ENCODE data around the gene BOD1. TPM values are rescaled to one million over a fixed set of nuclear protein-coding genes. Genes with fewer than 3 reads are reported as not detected.

Gene BOD1
- total RNA-seq: 10 to 100 TPM; 34.8 to 35.6 TPM
- long read RNA-seq, donor 1, transcript BOD1-202 (4 exons, 1,562 nt): major isoform, 8 of 12 reads
- long read RNA-seq, donor 1, partial matches to known transcripts: 0 of 12 reads
- long read RNA-seq, donor 1, other reads (novel, unspliced or antisense): 2 of 12 reads
- long read RNA-seq, donor 2, partial matches to known transcripts: 1 of 10 reads
- long read RNA-seq, donor 2, other reads (novel, unspliced or antisense): 2 of 10 reads

DNA sequence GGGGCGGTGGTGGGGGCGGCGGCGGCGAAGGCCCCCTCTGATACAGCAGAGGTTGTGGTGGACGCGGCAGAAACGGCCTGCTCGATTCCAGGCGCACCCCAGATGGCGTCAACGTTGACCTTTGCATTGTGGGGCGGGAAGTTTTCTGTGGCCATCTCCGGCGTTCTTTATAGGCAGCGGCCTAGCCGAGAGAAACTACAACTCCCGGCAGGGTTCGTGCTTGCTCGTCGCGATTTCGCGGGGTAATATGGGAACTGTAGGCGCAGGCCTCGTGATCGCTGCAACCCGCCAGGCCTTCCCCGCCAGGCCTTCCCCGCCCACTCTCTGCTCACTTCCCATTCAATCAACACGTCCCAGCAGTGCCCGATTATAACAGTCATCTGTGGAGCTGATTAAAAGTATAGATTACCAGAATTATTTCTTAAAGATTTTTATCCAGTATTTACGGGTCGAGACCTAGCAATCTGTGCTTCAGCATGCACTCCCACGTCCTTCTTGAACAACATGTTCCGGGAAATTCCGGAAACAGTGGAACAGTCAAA, at the start of gene BOD1:
Gene BOD1 (minus strand): TSS at position 74 of the 542 bp plus-strand sequence. CDS start 214 bp downstream, outside the sequence.
- intact Hi-C loops (cut with DNase I): loop anchor here in 1 of 2 donors (5.0 kb wide), 2 partner anchors 271 to 696 kb away; partner anchors contain the start of gene CPEB4
- DNase-seq (ENCODE audit: low spot score): peak; percentile 99

GRCh38 chr5:173665326-173665725, 48.9 kb upstream of the BOD1 start:
- intact Hi-C loops (cut with DNase I): no loop called here
- DNase-seq (ENCODE audit: low spot score): no peak

DNA sequence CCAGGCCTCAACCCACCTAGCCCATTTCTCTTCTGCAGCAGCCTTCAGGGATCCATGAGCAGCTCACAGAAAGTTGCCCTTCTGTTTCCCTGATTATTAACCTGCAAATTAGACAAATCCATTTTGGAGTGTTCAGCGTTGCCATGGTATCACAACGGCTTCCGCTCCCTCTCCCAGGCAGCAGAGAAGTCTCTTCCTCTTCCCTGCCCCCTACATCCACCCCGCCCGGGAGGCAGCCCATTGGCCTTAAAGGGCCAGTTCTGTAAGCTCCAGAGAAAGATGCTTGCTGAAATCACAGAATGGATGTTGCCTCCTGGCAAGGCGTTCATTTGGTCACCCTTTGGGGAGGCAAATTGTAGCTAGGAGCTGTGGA, 47.7 kb upstream of the BOD1 start:
- DNase-seq (ENCODE audit: low spot score): peak; percentile 88
- intact Hi-C loops (cut with DNase I): no loop called here

- intact Hi-C loops (cut with DNase I): no loop called here
- no peak for DNase-seq (ENCODE audit: low spot score)
These were observed 47.1 kb upstream of the BOD1 start for GRCh38 chr5:173663352-173664153.

DNA sequence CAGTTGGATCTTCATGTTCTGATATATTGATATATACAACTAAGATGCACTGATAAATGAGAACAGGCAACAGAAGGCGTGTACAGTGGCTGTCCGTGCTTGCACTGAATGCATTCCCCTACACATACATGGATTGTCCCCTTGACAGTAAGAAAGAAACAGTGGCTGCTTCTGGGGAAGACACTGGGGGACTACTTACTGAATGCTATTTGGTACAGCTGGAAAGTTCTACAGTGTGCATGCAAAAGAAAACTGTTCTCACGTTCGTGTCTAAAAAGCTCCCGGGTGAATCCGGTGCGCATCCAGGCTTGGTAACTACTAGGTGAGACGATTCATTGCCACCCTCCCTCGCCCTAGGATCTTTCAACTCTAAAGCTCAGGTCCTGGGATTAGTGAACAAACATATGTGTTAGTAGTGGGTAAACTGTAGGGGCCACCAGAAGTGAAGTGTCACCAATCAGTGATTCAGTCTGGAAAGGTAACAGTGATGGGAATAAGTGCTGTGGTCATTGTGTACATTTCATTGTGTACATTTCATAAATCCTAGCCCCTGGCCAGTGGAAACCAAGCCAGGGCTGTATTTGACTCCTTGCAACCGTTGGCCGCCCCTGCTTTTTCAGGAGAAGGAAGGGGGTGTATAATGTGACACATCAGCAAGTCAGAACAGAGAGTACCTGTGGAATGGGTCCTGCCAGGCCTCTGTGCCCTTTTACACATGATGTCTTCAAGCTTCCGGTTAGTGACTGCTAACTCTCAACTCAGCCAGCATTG, 46.3 kb upstream of the BOD1 start:
- DNase-seq (ENCODE audit: low spot score): no peak
- intact Hi-C loops (cut with DNase I): no loop called here

DNA sequence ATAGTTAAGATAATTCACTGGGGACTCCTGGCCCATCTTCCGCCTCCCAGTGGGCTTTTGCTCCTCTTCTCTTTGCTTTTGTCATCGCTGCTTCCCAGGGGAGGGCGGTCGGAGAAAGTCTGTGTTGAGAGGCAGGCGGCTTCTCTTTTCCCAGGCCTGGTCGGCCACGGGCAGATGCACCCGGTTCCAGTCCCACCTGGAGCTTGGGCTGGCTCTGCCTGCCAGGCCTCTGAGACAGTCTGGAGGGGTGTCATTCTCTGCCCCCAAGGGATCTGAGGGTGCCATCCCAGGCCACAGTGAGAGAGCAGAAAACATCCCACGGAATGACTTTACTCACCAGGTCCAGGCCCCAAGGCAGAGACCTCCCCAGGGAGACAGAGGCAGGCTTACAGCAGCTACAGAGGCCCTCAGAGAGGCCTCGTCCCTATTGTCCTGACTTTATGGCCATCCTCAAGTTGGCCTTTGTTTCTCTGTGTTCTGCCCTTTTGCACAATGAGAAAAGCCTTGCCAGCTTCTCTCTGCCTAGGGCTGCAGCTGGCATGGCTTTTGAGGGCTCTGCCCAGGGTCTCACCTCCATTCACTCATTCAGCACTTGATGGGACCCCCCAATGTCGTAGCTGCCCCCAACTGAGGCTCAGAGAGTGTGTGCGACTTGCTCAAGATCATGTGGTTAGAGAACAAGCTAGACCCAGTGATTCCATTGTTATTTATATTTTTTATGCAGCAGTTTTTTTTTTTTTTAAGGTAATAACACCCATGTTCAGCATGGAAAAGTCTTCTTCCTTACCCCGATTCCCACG, 44.2 kb upstream of the BOD1 start:
- intact Hi-C loops (cut with DNase I): no loop called here
- no peak for DNase-seq (ENCODE audit: low spot score)

DNA sequence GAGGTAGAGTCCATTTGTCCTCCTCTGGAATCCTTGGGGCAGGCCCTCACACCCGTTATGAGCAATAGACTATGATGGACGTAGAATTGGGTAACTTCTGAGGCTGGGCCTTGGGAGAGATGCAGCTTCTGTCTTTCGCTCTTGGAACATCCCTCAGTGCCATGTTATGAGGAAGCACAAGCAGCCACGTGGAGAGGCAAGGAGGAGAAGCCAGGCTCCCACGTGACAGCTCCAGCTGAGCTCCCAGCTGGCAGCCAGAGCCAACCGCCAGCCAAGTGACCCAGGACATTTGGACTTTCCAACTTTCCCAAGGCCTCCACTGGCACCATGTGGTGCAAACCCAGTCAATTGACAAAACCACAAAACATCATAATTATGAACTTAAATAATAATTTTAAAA, 43.0 kb upstream of the BOD1 start:
- intact Hi-C loops (cut with DNase I): no loop called here
- DNase-seq (ENCODE audit: low spot score): no peak

DNA sequence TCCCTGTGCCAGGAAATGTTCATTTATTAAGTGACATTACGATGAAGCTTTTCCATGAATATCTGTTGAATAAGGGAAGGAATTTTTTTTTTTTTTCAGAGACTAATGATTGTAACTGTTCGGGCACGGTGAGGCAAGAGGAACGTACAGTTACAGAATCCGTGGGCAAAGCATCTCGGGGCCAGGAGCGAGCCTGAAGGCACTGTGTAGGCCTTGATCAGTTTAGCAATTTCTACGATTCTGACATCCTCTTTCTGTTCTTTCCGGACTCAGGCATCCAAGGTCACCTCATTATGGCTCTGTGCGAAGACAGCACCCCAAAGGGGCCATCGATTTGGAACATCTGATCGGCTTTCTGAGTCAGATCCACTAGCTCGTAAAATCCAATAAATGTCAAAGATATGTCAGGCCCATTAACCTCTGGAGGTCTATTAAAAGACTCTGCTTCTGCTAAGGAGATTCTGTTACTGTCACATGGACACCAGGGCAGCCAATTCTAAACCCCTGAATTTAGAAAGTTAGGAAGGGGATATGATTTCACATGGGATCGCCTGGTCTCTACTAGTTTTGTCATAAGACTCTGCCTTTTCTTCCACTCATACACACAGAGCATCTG, 41.4 kb upstream of the BOD1 start:
- DNase-seq (ENCODE audit: low spot score): peak; percentile 34
- intact Hi-C loops (cut with DNase I): no loop called here

- no peak for DNase-seq (ENCODE audit: low spot score)
- intact Hi-C loops (cut with DNase I): no loop called here
These were observed 38.8 kb upstream of the BOD1 start for GRCh38 chr5:173655196-173655797.

- intact Hi-C loops (cut with DNase I): no loop called here
These were observed 37.5 kb upstream of the BOD1 start for GRCh38 chr5:173653822-173654523.

DNA sequence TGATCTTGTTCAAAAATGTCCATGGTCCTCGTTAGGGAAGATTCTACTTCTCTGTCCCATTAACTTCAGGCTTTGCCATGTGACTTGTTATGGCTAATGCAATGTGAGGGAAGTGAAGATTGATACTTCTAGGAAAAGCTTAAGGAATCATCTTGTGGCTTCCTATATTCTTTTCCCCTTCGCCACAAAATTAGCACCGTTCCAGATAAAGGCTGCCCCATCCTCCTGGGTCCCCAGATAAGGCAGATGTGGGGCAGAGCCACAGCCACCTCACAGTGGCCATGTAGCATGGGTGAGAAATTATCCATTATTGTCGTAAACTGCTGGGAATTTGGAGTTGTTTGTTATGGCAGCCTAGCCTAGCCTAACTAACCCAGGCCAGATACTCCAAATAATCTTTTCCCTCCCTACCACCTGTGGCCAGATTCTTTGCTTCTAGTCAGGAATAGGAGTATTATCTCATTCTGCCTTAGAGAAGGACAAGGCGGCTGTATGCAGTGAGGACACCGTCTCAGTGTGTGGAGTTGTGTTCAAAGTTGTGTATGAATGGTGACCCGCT, 31.9 kb upstream of the BOD1 start:
- intact Hi-C loops (cut with DNase I): no loop called here
- DNase-seq (ENCODE audit: low spot score): no peak

More at GRCh38 chr5:173653822-173654523, 37.5 kb upstream of the BOD1 start:
- no peak for DNase-seq (ENCODE audit: low spot score)

- intact Hi-C loops (cut with DNase I): no loop called here
- DNase-seq (ENCODE audit: low spot score): no peak
These were observed 30.2 kb upstream of the BOD1 start for GRCh38 chr5:173646692-173647091.

GRCh38 chr5:173645890-173646574, 29.6 kb upstream of the BOD1 start:
- intact Hi-C loops (cut with DNase I): no loop called here

GRCh38 chr5:173645437-173645807, 29.0 kb upstream of the BOD1 start:
- DNase-seq (ENCODE audit: low spot score): no peak
- intact Hi-C loops (cut with DNase I): no loop called here

More at GRCh38 chr5:173645890-173646574, 29.6 kb upstream of the BOD1 start:
- no peak for DNase-seq (ENCODE audit: low spot score)

GRCh38 chr5:173644673-173645436, 28.4 kb upstream of the BOD1 start:
- no peak for DNase-seq (ENCODE audit: low spot score)
- intact Hi-C loops (cut with DNase I): no loop called here

GRCh38 chr5:173643964-173644363, 27.5 kb upstream of the BOD1 start:
- no peak for DNase-seq (ENCODE audit: low spot score)

More at GRCh38 chr5:173643964-173644363, 27.5 kb upstream of the BOD1 start:
- intact Hi-C loops (cut with DNase I): no loop called here

Data from posterior vena cava (tissue), 2 donors.